Astrocyte of the hippocampus (primary cell): Measurements from ENCODE around the gene ZNF473.

Experiments used
- DNase-seq: peaks from one replicate; pipeline ENCODE4 v3.0.0; 2011; ENCODE audit warnings: low read depth, low spot score

The ZNF473 gene

GRCh38 chr19:50003254-50003788, 22.5 kb upstream of the ZNF473 start:
- no peak for DNase-seq

DNA sequence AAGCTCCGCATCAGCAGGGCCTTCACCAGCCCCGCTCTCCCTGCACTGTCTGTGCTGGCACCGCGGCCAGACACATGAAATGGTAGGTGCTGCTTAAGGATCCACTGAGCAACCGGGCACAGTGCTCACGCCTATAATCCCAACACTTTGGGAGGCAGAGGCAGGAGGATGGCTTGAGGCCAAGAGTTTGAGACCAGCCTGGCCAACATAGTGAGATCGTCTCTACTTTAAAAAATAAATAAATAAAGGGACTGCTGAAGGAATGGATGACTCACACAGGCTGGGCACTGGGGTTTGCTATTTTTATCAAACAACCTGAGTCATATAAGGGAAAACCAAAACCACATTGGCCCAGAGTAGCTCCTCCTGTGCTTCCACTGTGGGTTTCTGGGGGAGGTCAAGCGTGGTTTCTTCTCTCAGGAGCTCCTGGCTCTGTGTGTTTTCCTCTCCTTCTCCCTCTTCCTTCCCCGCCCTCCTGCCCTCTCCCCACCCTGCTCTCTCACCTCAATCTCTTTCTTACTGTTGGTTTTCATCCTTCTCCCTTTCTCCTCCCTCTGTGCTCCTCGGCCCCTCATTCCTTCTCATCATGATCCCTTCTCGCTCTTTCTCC, 21.9 kb upstream of the ZNF473 start:
- peak; percentile 94 for DNase-seq

GRCh38 chr19:50005428-50005827, 20.4 kb upstream of the ZNF473 start:
- no peak for DNase-seq

DNA sequence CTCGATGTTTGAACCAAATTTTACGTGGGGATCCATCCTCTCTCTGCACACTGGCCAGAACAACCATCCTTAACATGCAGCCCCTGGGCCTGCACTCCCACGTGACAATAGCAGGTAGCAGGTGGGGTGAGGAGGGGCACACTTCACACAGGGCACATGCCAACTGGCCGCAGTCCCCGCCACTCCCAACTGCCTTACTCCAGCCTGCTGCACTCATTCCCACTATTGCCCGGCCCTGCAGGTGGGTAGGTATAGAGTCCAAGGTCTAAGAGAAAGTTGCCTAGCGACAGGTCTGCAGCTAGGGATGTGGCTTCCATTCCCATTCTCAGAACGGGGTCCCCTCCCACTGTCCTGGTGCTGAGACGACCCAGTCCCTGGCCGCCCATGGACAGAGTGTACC, 18.6 kb upstream of the ZNF473 start:
- no peak for DNase-seq

DNA sequence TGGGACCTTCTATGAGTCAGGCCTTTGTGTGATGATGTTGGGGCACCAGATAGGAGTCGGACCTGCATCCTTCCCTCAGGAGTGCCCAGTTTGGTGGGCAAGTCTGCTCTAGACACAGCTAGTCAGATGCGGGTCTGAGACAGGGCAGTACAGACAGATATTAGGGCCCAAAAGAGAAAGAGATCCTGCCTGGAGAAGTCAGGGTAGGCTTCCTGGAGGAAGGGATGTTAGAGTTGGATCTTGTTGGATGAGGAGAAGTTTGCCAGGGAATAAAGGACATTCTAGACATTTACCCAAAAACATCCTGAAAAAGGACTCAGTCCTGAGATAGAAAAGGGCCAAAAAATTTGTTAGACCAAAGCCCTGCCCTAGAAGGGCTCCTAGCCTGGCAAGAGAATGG, 17.9 kb upstream of the ZNF473 start:
- no peak for DNase-seq

DNA sequence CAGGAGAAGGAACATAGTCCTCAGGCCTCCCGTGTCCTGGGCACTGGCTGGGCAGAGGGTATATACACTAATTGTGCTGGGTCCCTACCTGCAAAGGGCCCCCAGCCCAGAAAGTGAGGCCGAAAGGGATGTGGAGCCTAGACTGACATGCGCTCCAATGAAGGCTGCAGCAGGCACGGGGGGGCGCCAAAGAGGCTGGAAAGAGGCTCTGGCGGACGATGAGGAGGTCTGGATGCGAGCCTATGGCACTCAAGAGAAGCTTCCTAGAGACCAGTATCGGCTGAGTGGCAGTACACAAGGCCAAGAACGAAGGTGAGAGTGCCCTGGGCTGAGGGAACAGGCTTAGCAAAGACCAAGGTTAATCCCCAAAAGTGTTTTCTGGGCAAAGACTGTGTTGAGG, 17.3 kb upstream of the ZNF473 start:
- no peak for DNase-seq

DNA sequence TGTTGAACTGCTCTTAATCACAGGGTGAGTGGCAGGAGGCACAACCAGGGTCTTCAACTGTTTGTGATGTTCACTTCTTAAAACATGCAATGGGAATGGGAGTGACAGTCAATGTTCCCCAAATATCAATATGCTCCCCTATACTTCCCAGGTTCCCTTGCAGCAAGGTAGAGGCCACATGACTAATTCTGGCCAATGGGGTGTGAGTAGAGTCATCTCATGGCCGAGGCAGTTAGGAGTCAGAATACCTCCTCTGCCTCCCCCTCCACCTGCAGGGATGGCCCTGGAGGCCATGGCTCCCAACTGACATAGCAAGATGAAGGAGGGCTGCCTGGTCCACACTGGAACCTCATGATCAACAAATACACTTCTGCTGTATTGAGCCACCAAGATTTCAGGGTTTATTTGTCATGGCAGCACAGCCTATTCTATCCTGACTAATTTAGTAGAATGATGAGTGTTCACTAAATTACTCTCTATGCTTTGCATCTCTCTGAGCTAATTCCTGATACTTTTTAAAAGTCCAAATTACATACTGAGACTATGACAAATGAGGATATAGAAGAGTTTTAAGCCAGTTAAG, 9.5 kb upstream of the ZNF473 start:
- DNase-seq = no peak

- peak; percentile 42 for DNase-seq
Observed at GRCh38 chr19:50020481-50020880, 5.3 kb upstream of the ZNF473 start.

DNA sequence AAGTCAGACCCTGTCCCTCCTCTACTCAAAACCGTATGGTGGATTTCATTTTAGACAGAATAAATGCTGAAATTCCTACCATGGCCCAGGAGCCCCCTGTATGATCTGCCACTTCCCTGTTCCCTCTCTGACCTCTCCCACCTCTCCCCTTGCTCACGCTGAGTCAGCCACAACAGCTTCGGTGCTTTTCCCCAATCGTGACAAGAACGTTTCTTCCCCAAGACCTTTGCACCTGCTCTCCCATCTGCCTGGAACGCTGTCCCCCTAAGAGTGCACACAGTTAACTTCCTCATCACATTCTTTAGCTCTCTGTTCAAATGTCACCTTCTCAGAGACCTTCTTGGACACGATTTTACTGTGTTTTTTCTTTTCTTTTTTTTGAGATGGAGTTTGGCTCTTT, 3.0 kb upstream of the ZNF473 start:
- DNase-seq = no peak

DNA sequence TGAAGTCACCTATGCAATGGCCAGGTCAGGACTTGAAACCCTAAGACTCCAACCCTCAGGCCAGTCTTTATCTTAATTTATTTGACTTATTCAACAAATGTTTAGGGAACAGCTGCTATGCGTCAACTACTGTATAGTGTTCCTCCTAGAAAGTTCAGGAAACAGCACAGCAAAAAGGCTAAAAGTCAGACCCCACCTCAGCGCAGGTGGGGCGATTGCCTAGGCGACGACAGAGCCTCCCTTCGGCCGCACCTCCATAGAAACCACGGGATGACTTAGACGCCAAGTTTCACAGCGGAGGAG, 1.1 kb upstream of the ZNF473 start:
- peak; percentile 63 for DNase-seq

DNA sequence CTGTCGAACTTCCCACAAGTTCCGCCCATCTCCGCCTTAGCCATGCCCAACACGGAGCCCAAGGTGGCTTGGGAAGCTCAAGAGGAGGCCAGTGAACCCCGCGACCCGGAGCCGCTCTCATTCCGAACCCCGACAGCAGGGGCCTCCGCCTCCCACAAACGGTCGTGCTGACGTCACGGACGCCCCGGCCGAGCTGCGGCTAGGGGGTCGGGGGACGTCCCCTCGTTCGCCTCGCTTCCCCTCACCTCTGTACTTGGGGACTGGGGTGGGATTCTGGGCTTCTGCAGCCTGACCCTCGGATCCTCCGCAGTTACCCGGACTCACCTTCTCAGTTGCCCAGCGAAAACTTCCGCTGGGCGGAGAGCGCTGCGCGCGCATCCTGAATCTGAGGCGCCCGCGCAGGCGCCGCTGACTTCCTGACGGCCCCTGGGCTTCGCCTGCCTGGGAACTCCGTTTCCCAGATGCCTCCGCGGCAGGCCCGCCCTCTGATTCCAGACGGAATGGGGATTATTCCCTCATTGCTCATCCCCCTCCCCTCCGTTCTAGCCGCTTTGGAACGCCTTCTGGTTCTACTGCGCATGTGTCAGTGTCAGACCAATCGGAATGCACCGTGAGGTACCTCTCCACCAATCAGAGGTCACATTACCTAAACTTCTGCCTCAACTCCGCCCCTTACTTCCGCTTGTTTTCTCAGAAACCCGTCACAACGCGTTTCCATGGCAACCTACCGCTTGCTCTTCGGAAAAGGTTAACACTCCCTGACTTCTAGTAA, 597 bp upstream of the ZNF473 start, which contains the start of gene VRK3:
Gene VRK3, minus strand, starts transcription at position 351 of the 772 bp plus-strand sequence. CDS start 9,210 bp downstream, outside the sequence.
- peak; percentile 100 for DNase-seq

- DNase-seq = no peak
Observed at GRCh38 chr19:50026550-50026906, 723 bp downstream of the ZNF473 start.

DNA sequence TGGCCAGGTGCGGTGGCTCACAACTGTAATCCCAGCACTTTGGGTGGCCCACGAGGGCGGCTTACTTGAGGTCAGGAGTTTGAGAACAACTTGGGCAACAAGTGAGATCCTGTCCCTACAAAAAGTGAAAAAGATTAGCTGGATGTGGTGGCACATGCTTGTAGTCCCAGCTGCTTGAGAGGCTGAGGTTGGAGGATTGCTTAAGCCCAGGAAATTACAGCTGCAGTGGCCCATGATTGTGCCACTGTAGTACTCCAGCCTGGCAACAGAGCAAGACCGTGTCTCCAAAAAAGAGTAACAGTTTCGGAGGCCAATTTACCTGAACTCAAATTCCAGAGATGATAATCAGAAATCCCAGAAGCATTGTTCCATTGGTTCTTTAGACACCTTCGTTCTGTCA, 4.4 kb downstream of the ZNF473 start:
- DNase-seq = no peak

- no peak for DNase-seq
Observed at GRCh38 chr19:50030937-50031336, 5.1 kb downstream of the ZNF473 start.

DNA sequence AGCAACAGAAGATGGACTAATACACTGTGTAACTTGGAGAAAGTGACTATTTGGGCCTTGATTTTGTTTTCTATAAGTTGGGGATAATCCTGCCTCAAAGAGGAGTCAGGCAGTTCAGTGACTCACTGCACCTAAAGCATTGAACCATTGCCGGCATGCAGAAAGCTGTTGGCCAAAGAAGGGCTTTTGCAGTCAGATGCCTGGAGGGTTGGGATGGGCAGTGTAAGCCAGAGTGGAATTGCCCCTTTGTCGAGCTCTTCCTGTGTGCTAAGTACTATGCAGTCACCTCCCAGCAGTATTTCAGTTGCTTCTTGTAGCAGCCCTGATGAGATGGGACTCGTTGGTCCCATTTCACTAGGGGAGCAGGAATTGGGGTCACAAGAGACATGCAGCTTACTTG, 11.1 kb downstream of the ZNF473 start:
- DNase-seq = no peak

- no peak for DNase-seq
Observed at GRCh38 chr19:50039968-50040367, 14.2 kb downstream of the ZNF473 start.

DNA sequence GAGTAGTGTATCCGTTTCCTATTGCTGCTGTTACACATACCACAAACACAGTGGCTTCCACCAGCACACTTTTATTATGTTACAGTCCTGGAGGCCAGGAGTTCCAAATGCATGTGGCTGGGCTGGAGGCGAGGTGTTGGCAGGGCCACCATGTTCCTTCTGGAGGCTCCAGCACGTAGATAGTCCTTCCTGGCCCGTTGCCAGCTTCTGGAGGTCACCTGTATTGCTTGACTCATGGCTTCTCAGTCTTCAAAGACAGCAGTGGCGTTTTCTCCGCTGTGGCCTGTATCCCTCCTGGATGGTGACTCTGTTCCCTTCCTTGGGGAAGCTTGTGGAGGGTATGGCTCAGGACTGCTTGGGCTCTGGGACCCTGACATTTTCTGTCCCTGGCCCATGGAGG, 15.2 kb downstream of the ZNF473 start:
- no peak for DNase-seq

DNA sequence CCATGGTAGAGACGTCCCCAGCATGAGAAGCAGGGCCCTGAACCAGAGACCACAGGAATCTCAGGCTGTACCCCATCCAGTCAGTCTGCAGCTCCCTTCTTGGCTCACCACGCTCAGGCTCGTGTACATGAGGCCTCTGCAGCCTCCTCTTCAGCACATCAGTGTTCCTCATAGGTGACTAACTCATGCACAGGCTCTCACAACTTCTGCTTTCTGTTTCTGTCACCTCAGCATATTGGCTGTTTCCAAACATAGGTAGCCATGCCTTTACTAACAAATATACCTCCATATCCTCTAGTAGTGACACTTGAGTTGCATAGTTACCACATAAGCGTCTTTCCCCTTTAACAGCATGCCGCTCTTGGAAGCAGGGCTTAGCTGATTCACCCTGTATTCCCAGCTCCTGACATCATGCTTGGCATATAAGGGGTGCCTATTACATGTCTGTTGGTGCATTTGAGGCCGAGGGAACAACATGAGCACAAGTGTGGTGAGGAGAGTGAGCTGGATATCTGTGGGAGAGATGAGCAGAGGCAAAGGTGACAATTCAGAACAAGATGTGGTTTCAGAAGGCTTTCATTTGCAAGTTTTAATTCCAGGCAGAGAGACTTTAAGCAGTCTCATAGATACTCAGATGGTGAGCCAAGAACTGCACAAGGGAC, 16.7 kb downstream of the ZNF473 start:
- no peak for DNase-seq

DNA sequence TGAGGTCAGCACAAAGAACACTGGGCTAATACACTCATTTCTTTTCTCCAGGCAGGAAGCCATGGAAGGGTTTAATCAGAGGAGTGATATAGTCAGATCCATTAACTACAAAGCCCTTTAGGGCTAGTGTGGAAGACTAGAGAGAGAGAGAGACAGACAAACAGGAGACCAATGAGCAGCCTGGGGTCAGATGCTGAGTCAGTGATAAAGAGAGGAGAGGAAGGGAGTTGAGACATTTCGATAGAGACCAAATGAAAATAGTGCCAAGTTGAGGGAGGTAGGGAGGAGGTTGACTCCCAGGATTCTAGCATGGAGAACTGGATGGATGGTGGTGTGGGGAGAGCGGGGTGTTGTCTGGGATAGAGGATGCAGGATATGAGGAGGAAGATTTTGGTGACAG, 18.2 kb downstream of the ZNF473 start:
- no peak for DNase-seq

DNA sequence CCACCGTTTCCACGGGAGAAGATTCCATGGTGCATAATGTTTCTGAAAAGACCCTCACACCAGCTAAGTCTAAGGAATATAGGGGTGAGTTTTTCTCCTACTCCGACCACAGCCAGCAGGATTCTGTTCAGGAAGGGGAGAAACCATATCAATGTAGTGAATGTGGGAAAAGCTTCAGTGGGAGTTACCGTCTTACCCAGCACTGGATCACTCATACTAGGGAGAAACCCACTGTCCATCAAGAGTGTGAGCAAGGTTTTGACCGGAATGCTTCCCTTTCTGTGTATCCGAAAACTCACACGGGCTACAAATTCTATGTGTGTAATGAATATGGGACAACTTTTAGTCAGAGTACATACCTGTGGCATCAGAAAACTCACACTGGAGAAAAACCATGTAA, 19.1 kb downstream of the ZNF473 start:
- DNase-seq = no peak

DNA sequence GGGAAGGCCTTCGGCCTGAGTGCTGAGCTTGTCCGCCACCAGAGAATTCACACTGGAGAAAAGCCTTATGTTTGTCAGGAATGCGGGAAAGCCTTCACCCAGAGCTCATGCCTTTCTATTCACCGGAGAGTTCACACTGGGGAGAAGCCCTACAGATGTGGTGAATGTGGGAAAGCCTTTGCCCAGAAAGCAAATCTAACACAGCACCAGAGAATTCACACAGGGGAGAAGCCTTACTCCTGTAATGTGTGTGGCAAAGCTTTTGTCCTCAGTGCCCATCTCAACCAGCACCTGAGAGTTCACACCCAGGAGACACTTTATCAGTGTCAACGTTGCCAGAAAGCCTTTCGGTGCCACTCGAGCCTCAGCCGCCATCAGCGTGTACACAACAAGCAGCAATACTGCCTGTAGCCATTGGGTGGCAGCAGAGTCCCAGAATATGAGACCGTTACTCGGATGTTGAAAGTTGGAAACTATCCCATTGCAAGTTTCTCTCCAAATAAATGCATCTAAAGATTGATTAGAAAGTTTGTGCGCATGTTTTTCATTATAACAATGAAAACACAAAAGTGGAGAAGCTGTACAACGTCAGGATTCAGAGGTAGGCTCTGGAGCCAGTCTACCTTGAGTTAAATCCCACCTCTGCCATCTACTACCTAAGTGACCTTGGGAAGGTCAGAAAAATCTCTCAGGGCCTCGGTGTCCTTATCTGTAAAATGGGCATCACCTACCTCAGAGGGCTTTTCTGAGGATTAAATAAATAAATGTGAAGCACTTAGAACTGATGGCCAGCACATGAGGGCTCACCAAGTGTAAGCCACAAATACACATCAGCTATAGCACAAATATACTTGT, 21.1 kb downstream of the ZNF473 start:
- no peak for DNase-seq

DNA sequence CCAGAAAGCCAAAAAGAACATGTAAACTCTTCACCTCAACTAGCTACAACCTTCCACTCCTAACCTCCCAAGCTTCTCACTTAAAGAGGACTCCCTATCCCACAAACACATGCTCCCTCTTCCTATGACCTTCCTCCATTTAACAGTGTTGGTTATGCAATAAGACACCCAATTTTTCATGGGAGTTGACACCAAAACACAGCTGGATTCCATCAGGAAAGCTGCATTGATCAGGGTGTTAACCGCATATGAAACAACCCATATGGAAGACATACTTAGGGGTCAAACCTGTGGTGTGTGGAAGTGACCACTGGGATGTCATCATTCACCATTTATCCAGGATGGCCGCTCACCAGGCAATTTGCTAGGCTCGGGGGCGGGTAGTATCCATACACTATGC, 21.9 kb downstream of the ZNF473 start:
- no peak for DNase-seq
